ENCODE results near the gene HAPLN3. TPM values are rescaled to one million over a fixed set of nuclear protein-coding genes. Genes with fewer than 3 reads are reported as not detected.
"Not testable (repeated sequence)": the region's sequence is repeated elsewhere in the genome, so short reads cannot be mapped to it uniquely, and the experiment has no call there.

Gene HAPLN3
- 2.2 and 3.2 TPM in 2 replicates for total RNA-seq (2014; rRNA removed; shearing (Covaris generic))

GRCh38 chr15:88894819-88895767, at the start of gene HAPLN3:
TSS of gene HAPLN3 (minus strand) at chr15:88895544. CDS start at chr15:88887298, 8,246 bp downstream.
- peak; percentile 14 for DNase-seq (ENCODE audit: low read depth)

GRCh38 chr15:88940110-88940675, 44.8 kb upstream of the HAPLN3 start:
- DNase-seq (ENCODE audit: low read depth) = no peak

DNA sequence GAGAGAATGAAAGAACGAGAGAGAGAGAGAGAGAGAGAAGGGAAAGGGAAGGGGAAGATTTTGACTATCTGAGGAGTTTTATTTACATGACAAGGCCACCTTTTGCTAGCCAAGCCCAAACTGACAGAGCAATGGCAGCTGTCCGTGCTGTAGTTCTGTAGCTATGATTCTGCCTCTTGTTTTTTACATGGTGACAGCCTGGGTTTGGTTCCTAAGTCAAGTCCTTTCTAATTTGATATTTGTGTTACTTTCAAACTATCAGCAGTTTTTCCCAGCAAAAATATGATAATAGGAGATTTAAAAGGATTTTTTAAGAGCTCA, 44.1 kb upstream of the HAPLN3 start:
- DNase-seq (ENCODE audit: low read depth) = no peak

- DNase-seq (ENCODE audit: low read depth) = no peak
Measured at GRCh38 chr15:88938802-88939485, 43.6 kb upstream of the HAPLN3 start.

GRCh38 chr15:88934449-88934848, 39.1 kb upstream of the HAPLN3 start:
- DNase-seq (ENCODE audit: low read depth) = not testable (repeated sequence)

GRCh38 chr15:88932875-88933330, 37.6 kb upstream of the HAPLN3 start:
- no peak for DNase-seq (ENCODE audit: low read depth)

DNA sequence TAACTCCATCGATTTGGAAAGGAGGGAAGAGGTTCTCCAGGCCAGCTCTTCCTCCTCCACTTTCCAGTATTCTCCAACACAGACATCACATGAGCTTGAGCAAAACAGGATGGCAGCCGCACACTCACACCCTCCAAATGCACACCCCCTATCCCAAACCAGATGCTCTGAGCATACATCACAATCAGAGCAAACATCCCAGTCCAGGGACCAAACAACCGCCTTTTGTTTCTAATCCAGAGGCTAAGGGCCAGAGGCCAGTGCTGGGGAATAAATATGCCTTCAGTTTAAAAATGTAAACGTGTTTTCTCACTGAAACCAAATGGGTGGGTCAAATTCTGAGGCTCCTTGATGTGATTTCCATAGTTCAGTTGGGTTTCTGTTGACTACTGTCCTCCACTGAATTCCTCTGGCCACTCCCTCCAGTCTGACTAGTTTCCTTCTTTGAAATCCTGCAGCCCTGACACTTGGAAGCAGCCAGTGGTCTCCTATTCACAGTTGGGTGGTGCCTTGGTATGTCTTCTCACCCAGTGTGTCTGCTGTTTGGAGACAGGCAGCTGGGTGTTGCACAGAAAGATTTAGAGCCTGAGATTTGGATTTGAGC, 37.0 kb upstream of the HAPLN3 start:
- DNase-seq (ENCODE audit: low read depth) = no peak

GRCh38 chr15:88930579-88930978, 35.2 kb upstream of the HAPLN3 start:
- DNase-seq (ENCODE audit: low read depth) = no peak

GRCh38 chr15:88929358-88930098, 34.2 kb upstream of the HAPLN3 start:
- DNase-seq (ENCODE audit: low read depth) = peak; percentile 45

GRCh38 chr15:88928192-88928591, 32.8 kb upstream of the HAPLN3 start:
- DNase-seq (ENCODE audit: low read depth) = not testable (repeated sequence)

DNA sequence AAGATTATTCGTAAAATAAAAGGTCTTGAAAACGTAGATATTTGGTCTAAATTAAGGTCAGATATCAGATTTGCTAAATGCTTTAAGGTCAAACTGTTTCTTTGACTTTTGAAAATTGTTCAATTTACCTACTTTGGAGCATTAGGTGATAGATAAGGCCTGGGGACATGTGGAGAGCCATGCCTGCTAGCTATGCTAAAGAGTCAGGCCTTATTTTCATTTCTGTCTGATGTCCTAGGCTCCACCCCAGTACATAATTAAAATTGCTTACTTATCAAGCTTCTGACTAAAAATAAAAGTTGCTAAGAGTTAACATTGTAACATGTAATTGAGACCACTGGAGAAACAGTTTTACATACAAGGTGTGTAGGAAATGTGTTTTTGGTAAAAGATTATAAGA, 30.3 kb upstream of the HAPLN3 start:
- not testable (repeated sequence) for DNase-seq (ENCODE audit: low read depth)

- DNase-seq (ENCODE audit: low read depth) = peak; percentile 87
Measured at GRCh38 chr15:88920892-88921435, 25.6 kb upstream of the HAPLN3 start.

- DNase-seq (ENCODE audit: low read depth) = peak; percentile 60
Measured at GRCh38 chr15:88920186-88920891, 25.0 kb upstream of the HAPLN3 start.

DNA sequence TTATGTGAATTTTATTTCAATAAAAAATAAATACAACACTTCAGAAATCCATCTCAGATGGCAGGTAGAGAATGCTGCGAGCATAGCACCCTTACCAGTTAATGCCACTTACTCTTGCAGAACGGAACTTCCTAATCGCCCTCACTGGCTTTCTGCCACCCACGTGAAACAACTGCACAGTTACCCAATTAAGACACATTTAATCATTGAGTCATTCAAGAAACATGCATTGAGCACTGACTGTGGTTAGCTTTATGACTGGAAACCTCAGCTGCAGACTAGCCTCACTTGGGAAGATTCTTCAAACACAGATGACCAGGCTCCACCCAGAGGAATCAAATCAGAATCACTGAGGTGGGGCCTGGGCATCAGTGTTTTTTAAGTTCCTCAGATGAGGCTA, 23.4 kb upstream of the HAPLN3 start:
- peak; percentile 99 for DNase-seq (ENCODE audit: low read depth)

DNA sequence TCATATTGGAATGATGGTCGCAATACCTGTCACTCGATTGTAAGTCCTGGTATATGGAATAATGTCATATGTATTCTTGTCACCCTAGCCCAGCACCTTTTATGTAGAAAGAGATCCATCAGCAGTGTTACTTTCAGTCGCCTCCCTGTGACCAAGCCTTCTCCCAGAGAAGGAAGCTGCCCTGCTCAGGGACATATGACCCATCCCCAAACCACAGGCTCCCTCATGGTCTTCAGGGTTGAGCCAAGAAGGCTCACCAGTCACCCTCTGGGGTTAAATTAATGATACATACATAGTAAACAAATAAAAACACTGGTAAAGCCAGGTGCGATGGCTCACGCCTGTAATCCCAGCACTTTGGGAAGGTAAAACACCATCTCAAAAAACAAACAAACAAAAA, 22.4 kb upstream of the HAPLN3 start:
- peak; percentile 18 for DNase-seq (ENCODE audit: low read depth)

GRCh38 chr15:88915354-88915753, 20.0 kb upstream of the HAPLN3 start:
- DNase-seq (ENCODE audit: low read depth) = no peak

GRCh38 chr15:88913850-88914169, 18.5 kb upstream of the HAPLN3 start:
- no peak for DNase-seq (ENCODE audit: low read depth)

DNA sequence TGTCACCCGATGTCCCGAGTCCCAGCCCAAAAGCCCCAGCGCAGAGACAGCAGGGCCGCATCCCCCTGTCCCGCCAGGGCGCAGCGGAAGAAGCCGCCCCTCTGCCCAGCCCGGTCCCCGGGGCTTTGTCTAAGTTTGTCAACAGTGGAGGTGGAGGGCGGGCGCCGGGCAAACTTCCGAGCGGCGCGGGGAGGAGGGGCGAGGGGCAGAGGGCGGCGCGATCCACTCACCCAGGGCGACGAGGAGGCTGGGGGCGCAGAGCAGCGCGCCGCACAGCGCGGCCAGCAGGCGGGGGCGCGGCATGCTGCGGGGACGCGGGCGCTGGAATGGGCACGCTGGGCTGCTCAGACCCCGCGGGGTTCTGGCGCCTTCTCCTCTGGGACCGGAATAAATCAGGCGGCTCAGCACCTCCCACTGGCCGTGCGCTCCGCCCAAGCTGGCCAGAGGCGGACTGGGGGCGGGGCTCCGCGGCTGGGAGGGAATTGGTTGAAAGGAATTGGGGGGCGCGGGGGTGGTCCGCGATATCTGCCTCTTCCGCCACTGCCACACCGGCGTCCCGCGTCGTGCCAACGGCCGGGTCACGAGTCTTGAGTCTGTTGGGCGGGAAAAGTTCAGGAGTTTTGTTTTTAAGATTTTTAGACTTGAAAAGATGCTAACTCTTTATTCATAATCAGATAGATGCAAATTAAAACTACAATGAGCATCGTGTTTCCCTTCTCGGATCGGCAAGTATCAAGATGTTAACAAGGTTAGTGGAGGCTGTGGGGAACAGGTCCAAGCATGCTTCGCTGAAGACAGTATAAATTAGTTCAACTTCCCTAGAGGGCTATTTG, 17.9 kb upstream of the HAPLN3 start, which contains the start of gene MFGE8:
Gene MFGE8 (minus strand): TSS at position 363 of the 833 bp plus-strand sequence. CDS start 60 bp downstream, at position 303.
- peak; percentile 68 for DNase-seq (ENCODE audit: low read depth)

GRCh38 chr15:88912500-88912921, 17.2 kb upstream of the HAPLN3 start:
- peak; percentile 20 for DNase-seq (ENCODE audit: low read depth)

DNA sequence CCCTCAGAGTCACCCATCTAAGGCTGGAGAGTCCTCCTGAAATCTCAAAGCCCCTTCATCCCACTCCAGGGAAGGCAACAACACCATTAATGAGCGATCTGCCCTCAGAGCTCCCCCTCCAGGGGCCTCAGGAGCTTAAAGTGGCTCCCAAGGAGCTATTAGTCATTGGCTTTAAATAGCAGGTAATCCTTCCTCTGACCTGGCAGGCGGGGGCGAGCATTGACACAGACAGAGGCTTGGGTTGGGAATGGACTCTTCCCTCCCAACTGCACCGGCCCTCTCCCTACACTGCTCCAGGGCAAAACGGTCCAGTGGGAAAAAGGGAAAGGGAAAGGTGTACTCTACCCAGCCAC, 16.4 kb upstream of the HAPLN3 start:
- DNase-seq (ENCODE audit: low read depth) = peak; percentile 72

Measured in M059J (cell line).